ENCODE data around the gene MAN2B2.

DNA sequence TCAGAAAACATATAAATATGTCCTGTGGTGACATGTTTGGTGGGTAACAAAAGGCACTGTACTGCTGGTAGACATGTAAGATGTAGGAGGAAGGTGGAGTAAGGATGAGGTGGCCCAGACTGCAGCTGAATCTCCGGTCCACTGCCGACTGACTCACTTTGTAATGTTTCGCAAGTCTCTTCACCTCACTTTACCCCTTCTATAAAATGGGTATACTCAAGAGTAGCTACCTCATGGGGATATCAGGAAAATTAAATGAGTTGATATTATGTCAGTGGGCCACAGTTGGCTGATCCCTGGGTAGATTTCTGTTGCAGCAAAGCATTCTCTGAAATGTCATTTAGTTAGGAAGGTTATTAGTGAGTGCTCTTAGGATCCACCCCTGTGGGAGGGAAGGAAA lies 87.6 kb downstream of the MAN2B2 start:
- no peak for TF ChIP-seq BACH2 (CRISPR knock-in tag; IDR thresholded peaks at IDR 0.05; ENCODE audit: borderline replicate concordance)
- TF ChIP-seq, protein P1, sequence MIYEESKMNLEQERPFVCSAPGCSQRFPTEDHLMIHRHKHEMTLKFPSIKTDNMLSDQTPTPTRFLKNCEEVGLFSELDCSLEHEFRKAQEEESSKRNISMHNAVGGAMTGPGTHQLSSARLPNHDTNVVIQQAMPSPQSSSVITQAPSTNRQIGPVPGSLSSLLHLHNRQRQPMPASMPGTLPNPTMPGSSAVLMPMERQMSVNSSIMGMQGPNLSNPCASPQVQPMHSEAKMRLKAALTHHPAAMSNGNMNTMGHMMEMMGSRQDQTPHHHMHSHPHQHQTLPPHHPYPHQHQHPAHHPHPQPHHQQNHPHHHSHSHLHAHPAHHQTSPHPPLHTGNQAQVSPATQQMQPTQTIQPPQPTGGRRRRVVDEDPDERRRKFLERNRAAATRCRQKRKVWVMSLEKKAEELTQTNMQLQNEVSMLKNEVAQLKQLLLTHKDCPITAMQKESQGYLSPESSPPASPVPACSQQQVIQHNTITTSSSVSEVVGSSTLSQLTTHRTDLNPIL (CRISPR knock-in tag; IDR thresholded peaks at IDR 0.05; ENCODE audit: low read depth) = no peak
- no peak for TF ChIP-seq RARB (CRISPR knock-in tag; IDR thresholded peaks at IDR 0.05)
- TF ChIP-seq ZFP3 (CRISPR knock-in tag; IDR thresholded peaks at IDR 0.05) = no peak

Data from SK-N-SH treated with all-trans-retinoic acid at 6 μM for 48 hours (cell line).